ENCODE results near the gene PJA2.

PJA2 gene

DNA sequence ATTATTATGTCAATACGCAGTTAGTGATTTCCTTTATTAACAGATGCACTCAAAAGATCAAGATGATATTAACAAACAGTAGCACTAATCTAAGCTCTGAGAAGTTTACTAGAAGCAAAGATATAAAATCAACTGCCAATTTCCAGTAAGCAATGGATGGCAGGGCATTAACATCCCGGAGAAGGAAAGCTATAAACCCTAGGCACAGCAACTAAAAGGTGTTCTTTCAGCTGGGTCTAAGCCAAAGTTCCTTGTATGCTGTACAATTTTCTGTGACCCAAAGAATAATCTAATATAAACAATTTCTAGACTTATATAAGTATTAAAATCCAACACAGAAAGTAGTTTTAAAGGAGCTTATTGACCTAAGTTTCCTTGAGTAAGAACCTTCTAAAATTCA lies 39.4 kb downstream of the PJA2 start:
- no peak overlapping the region for H3K27ac ChIP-seq
- TF ChIP-seq, protein P1, sequence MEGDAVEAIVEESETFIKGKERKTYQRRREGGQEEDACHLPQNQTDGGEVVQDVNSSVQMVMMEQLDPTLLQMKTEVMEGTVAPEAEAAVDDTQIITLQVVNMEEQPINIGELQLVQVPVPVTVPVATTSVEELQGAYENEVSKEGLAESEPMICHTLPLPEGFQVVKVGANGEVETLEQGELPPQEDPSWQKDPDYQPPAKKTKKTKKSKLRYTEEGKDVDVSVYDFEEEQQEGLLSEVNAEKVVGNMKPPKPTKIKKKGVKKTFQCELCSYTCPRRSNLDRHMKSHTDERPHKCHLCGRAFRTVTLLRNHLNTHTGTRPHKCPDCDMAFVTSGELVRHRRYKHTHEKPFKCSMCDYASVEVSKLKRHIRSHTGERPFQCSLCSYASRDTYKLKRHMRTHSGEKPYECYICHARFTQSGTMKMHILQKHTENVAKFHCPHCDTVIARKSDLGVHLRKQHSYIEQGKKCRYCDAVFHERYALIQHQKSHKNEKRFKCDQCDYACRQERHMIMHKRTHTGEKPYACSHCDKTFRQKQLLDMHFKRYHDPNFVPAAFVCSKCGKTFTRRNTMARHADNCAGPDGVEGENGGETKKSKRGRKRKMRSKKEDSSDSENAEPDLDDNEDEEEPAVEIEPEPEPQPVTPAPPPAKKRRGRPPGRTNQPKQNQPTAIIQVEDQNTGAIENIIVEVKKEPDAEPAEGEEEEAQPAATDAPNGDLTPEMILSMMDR (IDR thresholded peaks at IDR 0.05), result no peak
- no peak for TF ChIP-seq ZFX (IDR thresholded peaks at IDR 0.05; ENCODE audit: borderline replicate concordance)

DNA sequence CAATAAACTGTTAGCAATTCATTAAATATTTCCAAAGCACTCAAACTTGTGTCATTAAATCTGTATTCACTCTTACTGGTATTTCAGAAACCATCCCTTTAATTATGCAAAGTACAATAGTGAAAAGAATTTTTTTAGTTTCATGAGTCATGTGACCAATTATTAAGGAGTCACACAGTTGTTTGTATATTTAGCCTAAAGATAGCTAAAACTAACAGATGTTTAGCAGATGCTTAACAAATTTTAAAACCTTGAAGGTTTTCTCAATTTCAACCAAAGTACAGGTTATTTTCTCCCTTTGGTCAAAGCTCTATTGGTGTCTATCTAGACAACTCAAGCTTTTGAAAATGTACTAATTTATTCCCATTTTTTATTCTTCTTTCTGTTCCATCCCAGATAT lies 44.1 kb downstream of the PJA2 start:
- H3K27ac ChIP-seq, result no peak overlapping the region
- TF ChIP-seq, protein P1 (IDR thresholded peaks at IDR 0.05), result no peak
- TF ChIP-seq ZFX (IDR thresholded peaks at IDR 0.05; ENCODE audit: borderline replicate concordance), result no peak

DNA sequence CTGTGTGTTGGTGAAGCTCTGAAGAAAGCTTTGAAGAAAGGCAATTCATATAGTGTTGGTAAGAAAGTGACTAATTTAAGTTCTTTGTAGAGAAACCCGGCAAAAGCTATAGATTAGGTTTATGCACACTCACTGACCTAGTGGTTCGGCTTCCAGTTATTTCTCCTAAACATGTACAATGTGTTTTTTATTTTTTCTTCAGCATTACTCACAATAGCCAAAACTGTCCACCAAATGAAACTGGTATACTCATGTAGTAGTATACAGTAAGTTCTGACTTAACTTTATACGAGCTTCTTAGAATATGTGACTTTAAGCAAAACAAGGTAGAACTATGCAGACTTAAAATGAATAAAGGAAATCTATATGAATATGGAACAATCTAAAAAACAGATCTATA lies 44.8 kb downstream of the PJA2 start:
- TF ChIP-seq ZFX (IDR thresholded peaks at IDR 0.05; ENCODE audit: borderline replicate concordance), result no peak
- TF ChIP-seq, protein P1 (IDR thresholded peaks at IDR 0.05), result no peak
- no peak overlapping the region for H3K27ac ChIP-seq

DNA sequence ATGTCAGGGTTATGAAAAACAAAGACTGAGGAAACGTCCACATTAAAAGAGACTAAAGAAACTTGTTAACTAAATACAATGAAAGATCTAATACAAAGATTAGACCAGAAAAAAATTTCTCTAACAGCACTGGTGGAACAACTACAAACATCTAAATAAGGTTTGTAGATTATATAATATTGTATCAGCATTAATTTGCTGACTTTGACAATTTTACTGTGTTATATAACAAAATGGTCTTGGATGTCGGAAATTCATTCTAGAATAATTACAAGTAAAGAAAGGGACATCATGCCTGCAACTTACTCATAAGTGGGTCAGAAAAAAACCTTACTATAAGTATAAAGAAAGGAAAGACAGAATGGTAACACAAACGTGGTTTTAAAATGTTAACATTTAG lies 50.1 kb downstream of the PJA2 start:
- H3K27ac ChIP-seq, result no peak overlapping the region
- TF ChIP-seq, protein P1 (IDR thresholded peaks at IDR 0.05), result no peak
- TF ChIP-seq ZFX (IDR thresholded peaks at IDR 0.05; ENCODE audit: borderline replicate concordance), result no peak

DNA sequence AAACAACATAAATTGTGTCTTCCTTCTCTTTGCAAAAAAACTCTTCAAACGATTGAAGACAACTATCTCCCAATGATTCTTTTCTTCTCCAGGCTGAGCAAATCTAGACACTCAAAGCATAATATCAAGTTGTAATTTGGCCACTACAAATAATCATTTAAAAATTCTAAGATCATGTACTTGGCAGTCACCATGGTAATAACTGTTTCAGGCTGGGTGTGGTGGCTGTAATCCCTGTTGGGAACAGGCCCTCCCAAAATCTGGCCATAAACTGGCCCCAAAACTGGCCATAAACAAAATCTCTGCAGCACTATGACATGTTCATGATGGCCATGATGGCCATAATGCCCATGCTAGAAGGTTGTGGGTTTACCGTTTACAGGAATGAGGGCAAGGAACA lies 52.0 kb downstream of the PJA2 start:
- no peak for TF ChIP-seq ZFX (IDR thresholded peaks at IDR 0.05; ENCODE audit: borderline replicate concordance)
- TF ChIP-seq, protein P1 (IDR thresholded peaks at IDR 0.05), result no peak

DNA sequence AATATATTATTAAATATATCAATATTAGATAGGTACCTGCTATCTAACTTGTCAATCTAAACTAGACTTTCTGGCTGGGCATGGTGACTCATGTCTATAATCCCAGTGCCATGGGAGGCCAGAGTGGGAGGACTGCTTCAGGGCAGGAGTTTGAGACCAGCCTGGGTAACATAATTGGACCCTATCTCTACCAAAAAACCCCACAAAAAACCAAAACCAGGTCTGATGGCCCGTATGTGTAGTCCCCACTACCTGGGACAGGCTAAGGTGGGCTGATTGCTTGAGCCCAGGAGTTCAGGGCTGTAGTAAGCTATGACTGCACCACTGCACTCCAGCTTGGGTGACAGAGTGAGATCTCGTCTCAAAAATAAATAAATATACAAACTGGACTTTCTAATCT lies 55.0 kb downstream of the PJA2 start:
- TF ChIP-seq, protein P1 (IDR thresholded peaks at IDR 0.05), result no peak
- no peak for TF ChIP-seq ZFX (IDR thresholded peaks at IDR 0.05; ENCODE audit: borderline replicate concordance)
- H3K27ac ChIP-seq, result no peak overlapping the region

More for the DNA sequence above, 52.0 kb downstream of the PJA2 start:
- H3K27ac ChIP-seq, result no peak overlapping the region

DNA sequence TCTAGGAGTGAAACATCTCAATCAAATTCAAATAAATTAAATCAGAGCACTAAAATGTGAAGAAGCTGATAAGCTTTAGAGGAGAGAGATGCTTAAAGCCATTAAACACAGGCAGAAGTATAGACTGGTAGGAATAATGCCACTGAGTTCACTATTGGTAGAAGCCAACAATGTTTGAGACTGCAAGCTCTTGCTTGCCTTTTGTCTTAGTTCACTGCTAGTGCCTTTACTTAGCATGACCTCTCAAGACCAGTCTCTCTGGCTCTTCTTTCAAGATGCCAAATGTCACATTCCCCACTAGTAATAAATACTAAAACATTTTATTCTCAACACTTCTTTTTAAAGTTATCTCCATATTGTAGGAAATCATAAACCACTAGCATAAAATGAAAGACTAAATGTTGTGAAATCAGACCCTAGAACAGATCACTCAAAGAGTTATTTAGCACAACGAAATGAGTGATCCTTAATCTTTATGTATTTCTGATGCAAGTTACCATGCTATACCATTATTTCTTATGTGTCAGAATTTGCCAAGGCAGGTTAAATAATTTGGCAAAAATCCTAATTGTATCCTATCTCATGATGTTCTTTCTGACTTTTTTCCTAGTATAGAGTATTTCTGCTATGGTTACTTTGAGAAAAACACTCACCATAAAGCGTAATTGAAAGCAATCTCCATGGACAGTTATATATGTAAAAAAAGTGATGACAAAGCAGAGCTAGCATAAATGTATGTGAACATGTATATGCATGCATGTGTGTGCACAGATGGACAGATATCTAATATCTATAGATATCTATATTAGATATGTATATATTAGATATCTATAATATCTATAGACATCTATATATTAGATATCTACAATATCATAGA lies 57.5 kb downstream of the PJA2 start:
- TF ChIP-seq, protein P1 (IDR thresholded peaks at IDR 0.05), result no peak
- TF ChIP-seq ZFX (IDR thresholded peaks at IDR 0.05; ENCODE audit: borderline replicate concordance), result no peak
- H3K27ac ChIP-seq, result no peak overlapping the region
